K562 (cell line): ENCODE measurements around the gene FAM167B. TPM values are rescaled to one million over a fixed set of nuclear protein-coding genes. Genes with fewer than 3 reads are reported as not detected.
A peak's percentile ranks its signal among the peaks of the same experiment; 100 is the strongest.

ENCODE experiments used
- ATAC-seq: fragments of 200-7000 bp; cut with Tn5 transposase; 3 replicates; pipeline ENCODE4 v1.9.1; 2020; ENCODE audit warnings: moderate library complexity
- BruUV-seq: library from RNA; stranded (reverse); fragments of 400-500 nt; replicated peaks from 2 replicates; lab custom pipeline; 2021; lab: Mats Ljungman, UMichigan
- CTCF ChIA-PET: fragments of 300-600 bp; formaldehyde crosslinking; extraction: SDS; loops from one replicate; lab custom pipeline; 2021; ENCODE audit warnings: low intra/inter-chr PET ratio; lab: Yijun Ruan, JAX
- POLR2A ChIA-PET: fragments of 300-600, 350-650 bp; sonication (Branson Sonifier 250); formaldehyde crosslinking; extraction: SDS; loops from one replicate; lab custom pipeline; 2021; ENCODE audit warnings: antibody characterized with exemption, inconsistent platforms; lab: Yijun Ruan, JAX
- DNase-seq, 4 experiments: peaks; one replicate each; pipeline versions ENCODE4 v3.0.0 to v3.0.0-alpha.2; 2011 to 2018; ENCODE audit warnings: low spot score in 3 of 4, mixed read lengths in 3 of 4; ENCODE audit errors: extremely low read depth in 1 of 4
- FAIRE-seq: peaks from 2 replicates; lab custom pipeline; 2011; peaks lifted over from hg19 to GRCh38; lab: Jason Lieb, UNC
- H2AFZ ChIP-seq: 2 replicates; pipeline ENCODE4 v1.6.0; 2011; ENCODE audit warnings: low read depth, low read length, control low read depth, inconsistent platforms
- H3K27ac ChIP-seq: fragments of 200-600 bp; 3 replicates; pipeline ENCODE4 v1.8.0; 2011; ENCODE audit warnings: low read depth, mild to moderate bottlenecking, control low read depth, inconsistent platforms, low read length, moderate library complexity, mixed read lengths; ENCODE audit errors: extremely low read depth
- H3K27me3 ChIP-seq, 2 experiments: fragments of 300-600 bp in 1 of 2; 2 replicates in 1 of 2; 3 replicates in 1 of 2; pipeline versions ENCODE4 v1.6.0 to v1.8.0; 2011; ENCODE audit warnings: inconsistent platforms in 2 of 2, low read length in 2 of 2, mild to moderate bottlenecking in 1 of 2, mixed read lengths in 1 of 2, moderate library complexity in 1 of 2; ENCODE audit not compliant: control insufficient read depth in 2 of 2, insufficient read depth in 2 of 2
- H3K36me3 ChIP-seq: fragments of 300-600 bp; 3 replicates; pipeline ENCODE4 v1.8.0; 2011; ENCODE audit warnings: mild to moderate bottlenecking, low read length, inconsistent platforms; ENCODE audit not compliant: control insufficient read depth, insufficient read depth
- H3K4me1 ChIP-seq, 2 experiments: fragments of 200-600 bp in 1 of 2; replicated peaks in 1 of 2; 2 replicates in 1 of 2; 3 replicates in 1 of 2; pipeline versions ENCODE4 v1.5.1 to v1.8.0; 2011; ENCODE audit warnings: inconsistent platforms in 2 of 2, low read length in 2 of 2, mild to moderate bottlenecking in 1 of 2, mixed read lengths in 1 of 2, moderate library complexity in 1 of 2; ENCODE audit not compliant: control insufficient read depth in 2 of 2, insufficient read depth in 2 of 2
- H3K4me2 ChIP-seq: 2 replicates; pipeline ENCODE4 v1.6.1; 2011; ENCODE audit warnings: low read length, control low read depth, inconsistent platforms, mixed read lengths; ENCODE audit not compliant: insufficient read depth
- H3K4me3 ChIP-seq: fragments of 200-600 bp; sonication (generic), shearing (Covaris generic); 2 replicates; pipeline ENCODE4 v1.5.1; 2016; ENCODE audit warnings: control low read depth, inconsistent platforms
- H3K79me2 ChIP-seq: fragments of 200-600 bp; 3 replicates; pipeline ENCODE4 v1.8.0; 2011; ENCODE audit warnings: low read length, inconsistent platforms; ENCODE audit not compliant: control insufficient read depth, insufficient read depth
- H3K9ac ChIP-seq, 2 experiments: 2 replicates each; pipeline versions ENCODE4 v1.6.0 to v1.6.1; 2011; ENCODE audit warnings: low read depth in 2 of 2, low read length in 2 of 2, control low read depth in 1 of 2, inconsistent platforms in 1 of 2, mild to moderate bottlenecking in 1 of 2, mixed read lengths in 1 of 2; ENCODE audit not compliant: insufficient read depth in 1 of 2
- H3K9me1 ChIP-seq: one replicate; pipeline ENCODE4 v1.6.0; 2011; ENCODE audit warnings: inconsistent platforms, mild to moderate bottlenecking, low read length, moderate library complexity; ENCODE audit not compliant: control insufficient read depth, insufficient read depth
- H3K9me3 ChIP-seq: replicated peaks from 2 replicates; pipeline ENCODE4 v1.5.1; 2011; ENCODE audit warnings: low read depth, low read length, inconsistent platforms; ENCODE audit not compliant: control insufficient read depth, insufficient read depth
- H4K20me1 ChIP-seq: replicated peaks from 2 replicates; pipeline ENCODE4 v1.6.1; 2011; ENCODE audit warnings: low read length, inconsistent platforms, mixed read lengths; ENCODE audit not compliant: control insufficient read depth, insufficient read depth
- BHLHE40 ChIP-seq: IDR thresholded peaks from 2 replicates; pipeline ENCODE4 v1.6.1; 2011; ENCODE audit warnings: low read length, improper control_type of control experiment
- CXXC5 ChIP-seq: fragments of 250-450 bp; sonication (Bioruptor Pico); IDR thresholded peaks from 2 replicates; pipeline ENCODE4 v1.8.0; 2022; ENCODE audit warnings: inconsistent platforms, mild to moderate bottlenecking, moderate library complexity
- FOXK2 ChIP-seq, 2 experiments: fragments of 450-650 bp; IDR thresholded peaks in 1 of 2; conservative IDR thresholded peaks in 1 of 2; 2 replicates each; pipeline ENCODE4 v1.6.1; 2016; ENCODE audit warnings: low read depth in 2 of 2, mild to moderate bottlenecking in 1 of 2
- GABPA ChIP-seq: fragments of 200-800 bp; sonication (Bioruptor generic); conservative IDR thresholded peaks from 2 replicates; pipeline ENCODE4 v1.6.1; 2016; ENCODE audit warnings: low read depth, missing genetic modification characterization, missing compliant biosample characterization
- IRF2 ChIP-seq: sonication (generic); formaldehyde crosslinking; IDR thresholded peaks from 2 replicates; pipeline ENCODE4 v1.8.1; 2022; ENCODE audit warnings: mild to moderate bottlenecking, missing genetic modification reagents
- RBM39 ChIP-seq: fragments of 200-400 bp; formaldehyde crosslinking; optimal IDR thresholded peaks from 2 replicates; pipeline ENCODE3; 2018; ENCODE audit warnings: low read depth, low read length
- STAT5B ChIP-seq: fragments of 250-450 bp; sonication (Bioruptor Pico); IDR thresholded peaks from 2 replicates; pipeline ENCODE4 v1.8.0; 2021; ENCODE audit warnings: mild to moderate bottlenecking, inconsistent platforms
- ZNF165 ChIP-seq: fragments of 250-450 bp; sonication (Bioruptor Pico); IDR thresholded peaks from 2 replicates; pipeline ENCODE4 v1.4.0; 2020; ENCODE audit warnings: borderline replicate concordance
- ZNF232 ChIP-seq: sonication (generic); formaldehyde crosslinking; IDR thresholded peaks from 2 replicates; pipeline ENCODE4 v1.8.0; 2022; ENCODE audit warnings: mild to moderate bottlenecking, missing genetic modification reagents
- WGBS: fragments of 100-300 bp; shearing (Covaris generic); methylation state at CpG from one replicate; pipeline ENCODE4 v1.1.6; 2016; ENCODE audit warnings: low coverage, mixed read lengths; ENCODE audit not compliant: insufficient coverage; ENCODE audit errors: missing lambda C conversion rate; 5-methylcytosine and 5-hydroxymethylcytosine counted together
- in situ Hi-C: fragments of 300-500 bp; cut with MboI; formaldehyde crosslinking; loops from 4 replicates; pipeline ENCODE4 v1.15.0; 2018; ENCODE audit warnings: inconsistent platforms, mixed read lengths
- intact Hi-C: fragments of 100-400 bp; cut with micrococcal nuclease; formaldehyde crosslinking; loops from 2 replicates; pipeline ENCODE4 v1.14.2; 2022
- polyA plus RNA-seq, 8 experiments: library from polyadenylated mRNA; depleted of rRNA in 4 of 8; stranded (reverse) in 5 of 8; unstranded in 3 of 8; fragments of >200 nt; fragmentation: Nextera tagmentation in 2 of 8; fragmentation: Illumina TruSeq in 1 of 8; extraction: Ambion mirVana in 2 of 8; extraction: Trizol in 1 of 8; gene quantifications; 2 replicates each; pipeline versions ENCODE4 v1.2.1 to v1.2.3, GENCODE V29; 2011 to 2014; ENCODE audit warnings: inconsistent platforms in 1 of 8, missing spikeins in 1 of 8
- total RNA-seq, 7 experiments: library from RNA; depleted of rRNA in 6 of 7; stranded (reverse); fragments of >200 nt in 6 of 7; fragmentation: Illumina TruSeq in 2 of 7; extraction: Trizol in 2 of 7; gene quantifications; 2 replicates each; pipeline versions ENCODE4 v1.2.1 to v1.2.3, GENCODE V29; 2011 to 2021; ENCODE audit warnings: low replicate concordance in 1 of 7
- TF ChIP-seq, protein P1 (sequence below): fragments of 450-650 bp; formaldehyde crosslinking; IDR thresholded peaks from 2 replicates; pipeline ENCODE4 v1.4.0; 2022; ENCODE audit warnings: missing genetic modification characterization
- TF ChIP-seq, protein P2 (sequence below): sonication (generic); formaldehyde crosslinking; IDR thresholded peaks from 2 replicates; pipeline ENCODE4 v1.8.1; 2023; ENCODE audit warnings: mild to moderate bottlenecking, missing genetic modification reagents
- TF ChIP-seq, protein P3 (sequence below): conservative IDR thresholded peaks from 2 replicates; pipeline ENCODE4 v1.6.1; 2011; ENCODE audit warnings: low read depth, mild to moderate bottlenecking, low read length; ENCODE audit not compliant: control insufficient read depth
- TF ChIP-seq, protein P4 (sequence below): fragments of 450-650 bp; IDR thresholded peaks from 2 replicates; pipeline ENCODE4 v1.6.1; 2016; ENCODE audit warnings: mild to moderate bottlenecking
- TF ChIP-seq, protein P5 (sequence below): fragments of 250-450 bp; sonication (Bioruptor Pico); IDR thresholded peaks from 2 replicates; pipeline ENCODE4 v1.4.0; 2020; ENCODE audit warnings: borderline replicate concordance

Gene FAM167B
- total and polyA plus RNA-seq, 9 of the 15 experiments (the other 6 are each of a cell fraction or from before 2014, with no cell fraction given): not detected

DNA sequence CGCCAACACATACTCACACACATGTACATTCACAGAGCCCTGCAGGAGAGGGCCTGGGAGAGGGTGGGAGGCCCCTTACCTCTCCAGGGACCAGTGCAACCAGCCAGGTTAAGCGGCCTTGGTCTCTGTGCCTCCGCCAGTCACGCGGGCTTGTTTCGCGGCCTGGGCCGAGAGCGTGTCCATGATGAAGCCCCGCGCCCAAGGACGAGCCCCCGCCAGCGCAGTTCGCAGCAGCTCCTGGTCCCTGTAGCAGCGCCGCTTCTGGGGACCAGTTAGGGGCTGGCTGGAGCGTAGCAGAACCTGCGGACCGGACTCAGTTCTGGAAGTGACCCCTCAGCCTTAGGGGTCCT lies 7.3 kb upstream of the FAM167B start:
- H4K20me1 ChIP-seq: no peaks in the 10 kb centered on the region
- no peak overlapping the region for H3K4me2 ChIP-seq
- no peak overlapping the region for H3K9ac ChIP-seq
- H3K27ac ChIP-seq: no peak overlapping the region
- FAIRE-seq (no peak), ATAC-seq (no peak), DNase-seq (no peak)
- intact Hi-C loops (no loop called here), in situ Hi-C loops (no loop called here)
- no peaks in the 10 kb centered on the region for H3K79me2 ChIP-seq
- no peak overlapping the region for H3K4me3 ChIP-seq
- ChIA-PET POLR2A (interaction anchor here (1.2 kb wide), 2 partner anchors 9 to 20 kb away, joined by 3 to 4 read pairs; no protein-coding TSS in a partner anchor), CTCF (no interaction called here)
- no peak overlapping the region for H2AFZ ChIP-seq
- H3K4me1 ChIP-seq: peaks cover 28 to 32% of the 10 kb centered on the region in 2 experiments; a peak in 4 of 5 replicates
- no peaks in the 10 kb centered on the region for H3K9me3 ChIP-seq
- H3K9me1 ChIP-seq: no peaks in the 10 kb centered on the region
- no TSS peak for BruUV-seq
- no peaks in the 10 kb centered on the region for H3K36me3 ChIP-seq
- WGBS: 95% methylated on average over 15 of the region's 20 CpGs
- no peaks in the 10 kb centered on the region for H3K27me3 ChIP-seq
- TF ChIP-seq GABPA (tag) (no peak), BHLHE40 (no peak), FOXK2 (conservative IDR thresholded peaks at IDR 0.05 in 1 of 2, IDR thresholded peaks at IDR 0.05 in 1 of 2; ENCODE audit: low read depth in 2 of 2) (no peak), IRF2 (CRISPR knock-in tag) (0 out of 2 replicates have a peak, but pooled peaks have one; percentile 44), STAT5B (CRISPR knock-in tag) (no peak), ZNF232 (CRISPR knock-in tag) (no peak), CXXC5 (CRISPR knock-in tag) (no peak), ZNF165 (CRISPR knock-in tag) (no peak), RBM39 (no peak)
- TF ChIP-seq, protein P1, sequence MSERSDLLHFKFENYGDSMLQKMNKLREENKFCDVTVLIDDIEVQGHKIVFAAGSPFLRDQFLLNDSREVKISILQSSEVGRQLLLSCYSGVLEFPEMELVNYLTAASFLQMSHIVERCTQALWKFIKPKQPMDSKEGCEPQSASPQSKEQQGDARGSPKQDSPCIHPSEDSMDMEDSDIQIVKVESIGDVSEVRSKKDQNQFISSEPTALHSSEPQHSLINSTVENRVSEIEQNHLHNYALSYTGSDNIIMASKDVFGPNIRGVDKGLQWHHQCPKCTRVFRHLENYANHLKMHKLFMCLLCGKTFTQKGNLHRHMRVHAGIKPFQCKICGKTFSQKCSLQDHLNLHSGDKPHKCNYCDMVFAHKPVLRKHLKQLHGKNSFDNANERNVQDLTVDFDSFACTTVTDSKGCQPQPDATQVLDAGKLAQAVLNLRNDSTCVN (CRISPR knock-in tag): no peak
- TF ChIP-seq, protein P2, sequence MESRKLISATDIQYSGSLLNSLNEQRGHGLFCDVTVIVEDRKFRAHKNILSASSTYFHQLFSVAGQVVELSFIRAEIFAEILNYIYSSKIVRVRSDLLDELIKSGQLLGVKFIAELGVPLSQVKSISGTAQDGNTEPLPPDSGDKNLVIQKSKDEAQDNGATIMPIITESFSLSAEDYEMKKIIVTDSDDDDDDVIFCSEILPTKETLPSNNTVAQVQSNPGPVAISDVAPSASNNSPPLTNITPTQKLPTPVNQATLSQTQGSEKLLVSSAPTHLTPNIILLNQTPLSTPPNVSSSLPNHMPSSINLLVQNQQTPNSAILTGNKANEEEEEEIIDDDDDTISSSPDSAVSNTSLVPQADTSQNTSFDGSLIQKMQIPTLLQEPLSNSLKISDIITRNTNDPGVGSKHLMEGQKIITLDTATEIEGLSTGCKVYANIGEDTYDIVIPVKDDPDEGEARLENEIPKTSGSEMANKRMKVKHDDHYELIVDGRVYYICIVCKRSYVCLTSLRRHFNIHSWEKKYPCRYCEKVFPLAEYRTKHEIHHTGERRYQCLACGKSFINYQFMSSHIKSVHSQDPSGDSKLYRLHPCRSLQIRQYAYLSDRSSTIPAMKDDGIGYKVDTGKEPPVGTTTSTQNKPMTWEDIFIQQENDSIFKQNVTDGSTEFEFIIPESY (CRISPR knock-in tag): peak; percentile 95
- TF ChIP-seq, protein P3, sequence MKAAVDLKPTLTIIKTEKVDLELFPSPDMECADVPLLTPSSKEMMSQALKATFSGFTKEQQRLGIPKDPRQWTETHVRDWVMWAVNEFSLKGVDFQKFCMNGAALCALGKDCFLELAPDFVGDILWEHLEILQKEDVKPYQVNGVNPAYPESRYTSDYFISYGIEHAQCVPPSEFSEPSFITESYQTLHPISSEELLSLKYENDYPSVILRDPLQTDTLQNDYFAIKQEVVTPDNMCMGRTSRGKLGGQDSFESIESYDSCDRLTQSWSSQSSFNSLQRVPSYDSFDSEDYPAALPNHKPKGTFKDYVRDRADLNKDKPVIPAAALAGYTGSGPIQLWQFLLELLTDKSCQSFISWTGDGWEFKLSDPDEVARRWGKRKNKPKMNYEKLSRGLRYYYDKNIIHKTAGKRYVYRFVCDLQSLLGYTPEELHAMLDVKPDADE: no peak
- TF ChIP-seq, protein P4, sequence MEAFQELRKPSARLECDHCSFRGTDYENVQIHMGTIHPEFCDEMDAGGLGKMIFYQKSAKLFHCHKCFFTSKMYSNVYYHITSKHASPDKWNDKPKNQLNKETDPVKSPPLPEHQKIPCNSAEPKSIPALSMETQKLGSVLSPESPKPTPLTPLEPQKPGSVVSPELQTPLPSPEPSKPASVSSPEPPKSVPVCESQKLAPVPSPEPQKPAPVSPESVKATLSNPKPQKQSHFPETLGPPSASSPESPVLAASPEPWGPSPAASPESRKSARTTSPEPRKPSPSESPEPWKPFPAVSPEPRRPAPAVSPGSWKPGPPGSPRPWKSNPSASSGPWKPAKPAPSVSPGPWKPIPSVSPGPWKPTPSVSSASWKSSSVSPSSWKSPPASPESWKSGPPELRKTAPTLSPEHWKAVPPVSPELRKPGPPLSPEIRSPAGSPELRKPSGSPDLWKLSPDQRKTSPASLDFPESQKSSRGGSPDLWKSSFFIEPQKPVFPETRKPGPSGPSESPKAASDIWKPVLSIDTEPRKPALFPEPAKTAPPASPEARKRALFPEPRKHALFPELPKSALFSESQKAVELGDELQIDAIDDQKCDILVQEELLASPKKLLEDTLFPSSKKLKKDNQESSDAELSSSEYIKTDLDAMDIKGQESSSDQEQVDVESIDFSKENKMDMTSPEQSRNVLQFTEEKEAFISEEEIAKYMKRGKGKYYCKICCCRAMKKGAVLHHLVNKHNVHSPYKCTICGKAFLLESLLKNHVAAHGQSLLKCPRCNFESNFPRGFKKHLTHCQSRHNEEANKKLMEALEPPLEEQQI: no peak
- TF ChIP-seq, protein P5, sequence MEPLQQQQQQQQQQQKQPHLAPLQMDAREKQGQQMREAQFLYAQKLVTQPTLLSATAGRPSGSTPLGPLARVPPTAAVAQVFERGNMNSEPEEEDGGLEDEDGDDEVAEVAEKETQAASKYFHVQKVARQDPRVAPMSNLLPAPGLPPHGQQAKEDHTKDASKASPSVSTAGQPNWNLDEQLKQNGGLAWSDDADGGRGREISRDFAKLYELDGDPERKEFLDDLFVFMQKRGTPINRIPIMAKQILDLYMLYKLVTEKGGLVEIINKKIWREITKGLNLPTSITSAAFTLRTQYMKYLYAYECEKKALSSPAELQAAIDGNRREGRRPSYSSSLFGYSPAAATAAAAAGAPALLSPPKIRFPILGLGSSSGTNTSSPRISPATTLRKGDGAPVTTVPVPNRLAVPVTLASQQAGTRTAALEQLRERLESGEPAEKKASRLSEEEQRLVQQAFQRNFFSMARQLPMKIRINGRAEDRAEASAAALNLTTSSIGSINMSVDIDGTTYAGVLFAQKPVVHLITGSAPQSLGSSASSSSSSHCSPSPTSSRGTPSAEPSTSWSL (CRISPR knock-in tag): no peak
